ENCODE results near the gene RASA3. TPM values are rescaled to one million over a fixed set of nuclear protein-coding genes. Genes with fewer than 3 reads are reported as not detected.
A peak's percentile ranks its signal among the peaks of the same experiment; 100 is the strongest.

The RASA3 gene
- total and polyA plus RNA-seq, 10 of the 15 experiments (the other 5 are each of a cell fraction or from before 2014, with no cell fraction given) = 0.79 to 33.9 (median 17.6) TPM

- TF ChIP-seq NFIC (IDR thresholded peaks at IDR 0.05; ENCODE audit: low read depth, low read length) (no peak), CBX3 (IDR thresholded peaks at IDR 0.05; ENCODE audit: borderline replicate concordance, low read depth) (no peak), CHD4 (IDR thresholded peaks at IDR 0.05) (no peak), NFYB (IDR thresholded peaks at IDR 0.05; ENCODE audit: insufficient read depth, low read depth, low read length) (no peak), POLR2AphosphoS2 (IDR thresholded peaks at IDR 0.05; ENCODE audit: low read depth, low read length) (no peak)
- TF ChIP-seq, protein P1, sequence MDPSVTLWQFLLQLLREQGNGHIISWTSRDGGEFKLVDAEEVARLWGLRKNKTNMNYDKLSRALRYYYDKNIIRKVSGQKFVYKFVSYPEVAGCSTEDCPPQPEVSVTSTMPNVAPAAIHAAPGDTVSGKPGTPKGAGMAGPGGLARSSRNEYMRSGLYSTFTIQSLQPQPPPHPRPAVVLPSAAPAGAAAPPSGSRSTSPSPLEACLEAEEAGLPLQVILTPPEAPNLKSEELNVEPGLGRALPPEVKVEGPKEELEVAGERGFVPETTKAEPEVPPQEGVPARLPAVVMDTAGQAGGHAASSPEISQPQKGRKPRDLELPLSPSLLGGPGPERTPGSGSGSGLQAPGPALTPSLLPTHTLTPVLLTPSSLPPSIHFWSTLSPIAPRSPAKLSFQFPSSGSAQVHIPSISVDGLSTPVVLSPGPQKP (IDR thresholded peaks at IDR 0.05; ENCODE audit: low read depth, low read length) = no peak
- TF ChIP-seq, protein P2, sequence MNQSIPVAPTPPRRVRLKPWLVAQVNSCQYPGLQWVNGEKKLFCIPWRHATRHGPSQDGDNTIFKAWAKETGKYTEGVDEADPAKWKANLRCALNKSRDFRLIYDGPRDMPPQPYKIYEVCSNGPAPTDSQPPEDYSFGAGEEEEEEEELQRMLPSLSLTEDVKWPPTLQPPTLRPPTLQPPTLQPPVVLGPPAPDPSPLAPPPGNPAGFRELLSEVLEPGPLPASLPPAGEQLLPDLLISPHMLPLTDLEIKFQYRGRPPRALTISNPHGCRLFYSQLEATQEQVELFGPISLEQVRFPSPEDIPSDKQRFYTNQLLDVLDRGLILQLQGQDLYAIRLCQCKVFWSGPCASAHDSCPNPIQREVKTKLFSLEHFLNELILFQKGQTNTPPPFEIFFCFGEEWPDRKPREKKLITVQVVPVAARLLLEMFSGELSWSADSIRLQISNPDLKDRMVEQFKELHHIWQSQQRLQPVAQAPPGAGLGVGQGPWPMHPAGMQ (IDR thresholded peaks at IDR 0.05; ENCODE audit: borderline replicate concordance) = no peak
These were observed 133.4 kb downstream of the RASA3 start (continued) for GRCh38 chr13:113998781-113999617.

DNA sequence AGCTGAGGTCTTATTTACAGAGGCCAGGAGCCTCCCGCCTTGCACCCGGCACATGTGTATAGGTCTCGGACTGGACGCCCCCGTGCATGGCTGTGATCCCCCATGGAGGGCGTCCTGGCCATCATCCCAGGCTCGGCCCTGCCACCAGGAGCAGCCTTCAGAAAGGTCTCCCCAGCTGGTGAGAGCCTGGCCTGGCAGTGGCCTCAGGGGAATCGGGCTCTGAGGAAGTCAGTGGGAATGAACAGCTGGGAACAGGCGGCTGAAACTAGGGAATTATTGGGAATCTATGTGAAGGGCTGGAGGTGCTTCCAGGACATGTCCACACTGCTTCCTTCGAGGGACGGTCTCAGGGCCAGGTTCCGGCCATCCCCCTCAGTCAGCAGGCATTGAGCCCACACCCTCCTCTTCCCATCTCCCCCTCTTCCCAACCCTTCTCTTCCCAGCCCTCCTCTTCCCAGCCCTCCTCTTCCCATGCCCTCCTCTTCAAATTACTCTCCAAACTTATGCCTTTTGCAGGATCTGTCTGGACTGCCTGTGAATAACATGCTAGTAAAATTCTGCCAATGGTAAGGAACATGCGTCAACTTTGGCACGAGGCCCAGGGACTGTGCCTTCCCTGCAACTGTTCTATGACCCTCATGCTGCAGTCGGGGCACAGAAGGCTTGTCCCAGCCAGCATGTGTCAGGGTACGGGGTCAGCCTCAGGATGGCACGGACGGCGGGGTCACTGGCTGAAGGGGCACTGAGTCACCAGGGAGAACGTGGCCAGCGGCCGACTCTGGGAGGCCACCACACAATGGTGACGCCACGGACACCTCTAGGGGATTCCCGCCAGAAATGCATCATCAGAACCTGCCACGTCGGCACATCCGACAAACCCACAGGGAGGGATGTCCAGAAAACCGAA, 134.3 kb downstream of the RASA3 start:
- no peaks in the 10 kb centered on the region for H3K79me2 ChIP-seq (ENCODE audit: control insufficient read depth, insufficient read depth, low read length)
- in situ Hi-C loops (cut with MboI) (no loop called here), intact Hi-C loops (cut with micrococcal nuclease; ENCODE audit: unreplicated experiment) (no loop called here)
- DNase-seq (ENCODE audit: low read depth, low spot score) (no peak), FAIRE-seq (no peak), ATAC-seq (no peak)
- SMC1A ChIA-PET (ENCODE audit: uncharacterized antibody, unreplicated experiment) = no interaction called here
- no peaks in the 10 kb centered on the region for H3K9me3 ChIP-seq (replicated peaks; ENCODE audit: control insufficient read depth, insufficient read depth, low read length)
- no TSS peak for BruUV-seq (replicated peaks)
- no peaks in the 10 kb centered on the region for H3K4me1 ChIP-seq (ENCODE audit: control insufficient read depth, insufficient read depth, low read length)
- peaks cover 0 to 2% of the 10 kb centered on the region in 2 experiments; a peak in 2 of 4 replicates for H3K36me3 ChIP-seq (ENCODE audit: control insufficient read depth in 2 of 2, insufficient read depth in 2 of 2, low read length in 1 of 2)
- H4K20me1 ChIP-seq (ENCODE audit: control insufficient read depth, insufficient read depth) = no peaks in the 10 kb centered on the region
- no peak overlapping the region for H3K4me3 ChIP-seq
- WGBS (ENCODE audit: insufficient coverage, insufficient replicate concordance, low lambda C conversion rate, missing lambda C conversion rate) = 84% methylated on average over 29 of the region's 29 CpGs
- no peak overlapping the region for H3K4me2 ChIP-seq (ENCODE audit: control insufficient read depth, insufficient read depth)
- RAD21 ChIA-PET (ENCODE audit: unreplicated experiment) = no interaction called here
- POLR2A ChIA-PET = no interaction called here
- H3K9ac ChIP-seq (ENCODE audit: control insufficient read depth, insufficient read depth, low read length) = no peak overlapping the region
- CTCF ChIA-PET = no interaction called here
- TF ChIP-seq IRF3 (IDR thresholded peaks at IDR 0.05) = no peak
- TF ChIP-seq POLR2A (IDR thresholded peaks at IDR 0.05; ENCODE audit: low read depth, low read length) = 0 out of 2 replicates have a peak, but pooled peaks have one; percentile 10
- no peaks in the 10 kb centered on the region for H3K27me3 ChIP-seq (replicated peaks in 1 of 2; ENCODE audit: control insufficient read depth in 2 of 2, insufficient read depth in 2 of 2, low read length in 1 of 2)
- no peak overlapping the region for H2AFZ ChIP-seq (ENCODE audit: control insufficient read depth, low read depth, low read length)
- H3K27ac ChIP-seq (ENCODE audit: control insufficient read depth, insufficient read depth) = no peak overlapping the region

All from GM12878 (cell line).